HG03378 (cell line): ENCODE results near the gene SELL.
"Not testable (repeated sequence)": the region's sequence is repeated elsewhere in the genome, so short reads cannot be mapped to it uniquely, and the experiment has no call there.

Experiments
- ATAC-seq: cut with Tn5 transposase; IDR thresholded peaks from one replicate; pipeline ENCODE4 v1.9.1; 2021; ENCODE audit warnings: mild to moderate bottlenecking, moderate library complexity; ENCODE audit not compliant: unreplicated experiment

SELL gene

GRCh38 chr1:169670244-169670643 is 41.2 kb downstream of the SELL start:
- ATAC-seq, result not testable (repeated sequence)

GRCh38 chr1:169667699-169668596 is 43.5 kb downstream of the SELL start:
- ATAC-seq, result not testable (repeated sequence)

- not testable (repeated sequence) for ATAC-seq
Observed at GRCh38 chr1:169667227-169667639, 44.2 kb downstream of the SELL start.

GRCh38 chr1:169662680-169663079 is 48.7 kb downstream of the SELL start:
- not testable (repeated sequence) for ATAC-seq

GRCh38 chr1:169661066-169661465 is 50.4 kb downstream of the SELL start:
- not testable (repeated sequence) for ATAC-seq

GRCh38 chr1:169658777-169659176 is 52.6 kb downstream of the SELL start:
- not testable (repeated sequence) for ATAC-seq

GRCh38 chr1:169653873-169654272 is 57.5 kb downstream of the SELL start:
- ATAC-seq, result no peak

GRCh38 chr1:169651035-169651434 is 60.4 kb downstream of the SELL start:
- ATAC-seq, result no peak

GRCh38 chr1:169650551-169650950 is 60.9 kb downstream of the SELL start:
- ATAC-seq, result no peak

- no peak for ATAC-seq
Observed at GRCh38 chr1:169648709-169649108, 62.7 kb downstream of the SELL start.

- ATAC-seq, result no peak
Observed at GRCh38 chr1:169648187-169648586, 63.2 kb downstream of the SELL start.

GRCh38 chr1:169647512-169647911 is 63.9 kb downstream of the SELL start:
- ATAC-seq, result no peak

GRCh38 chr1:169644297-169644696 is 67.1 kb downstream of the SELL start:
- no peak for ATAC-seq
